Measurements from ENCODE around the gene ATOH8. TPM values are rescaled to one million over a fixed set of nuclear protein-coding genes. Genes with fewer than 3 reads are reported as not detected.

ATOH8 gene
- total and polyA plus RNA-seq, 4 experiments from 2014 or later, result not detected

DNA sequence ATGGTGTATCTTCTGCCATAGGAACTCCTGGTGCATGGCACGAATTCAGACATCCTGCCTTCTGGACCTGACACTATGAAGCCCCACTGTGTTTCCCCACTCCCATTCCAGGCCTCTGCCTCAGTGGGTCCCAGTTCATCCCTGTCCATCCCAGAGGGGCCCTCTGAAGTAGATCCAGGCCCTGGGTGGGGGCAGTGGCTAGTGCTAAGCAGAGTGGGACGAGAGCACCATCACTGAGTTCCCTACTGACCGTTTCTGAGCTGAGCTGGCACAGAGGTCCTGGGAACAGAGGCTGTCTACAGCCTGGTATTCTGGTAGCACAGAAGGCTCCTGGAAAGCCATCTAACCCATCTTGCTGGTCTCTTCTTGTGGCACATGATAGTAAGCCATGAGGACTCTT lies 54.0 kb downstream of the ATOH8 start:
- no peak overlapping the region for H3K27ac ChIP-seq (ENCODE audit: low read depth, low read length)
- no peaks in the 10 kb centered on the region for H3K27me3 ChIP-seq (ENCODE audit: insufficient read depth, low read length)
- H3K4me1 ChIP-seq (ENCODE audit: insufficient read depth, low read length), result peaks cover 8% of the 10 kb centered on the region
- H3K4me3 ChIP-seq (ENCODE audit: low read length in 2 of 2), result no peak overlapping the region
- peak overlapping the region in 1 of 7 donors; percentile 30 for H3K27ac Mint-ChIP-seq
- no peaks in the 10 kb centered on the region for H3K36me3 Mint-ChIP-seq
- H3K36me3 ChIP-seq (ENCODE audit: insufficient read depth, low read length), result no peaks in the 10 kb centered on the region
- H3K9me3 Mint-ChIP-seq, result no peaks in the 10 kb centered on the region
- DNase-seq, result no peak
- ChIA-PET POLR2A (ENCODE audit: partially characterized antibody) (no interaction called here), CTCF (ENCODE audit: partially characterized antibody) (interaction anchor here (1.2 kb wide), 1 partner anchor 58 kb away, joined by 3 read pairs; no protein-coding TSS in a partner anchor)
- no peak overlapping the region for H3K4me3 Mint-ChIP-seq
- H3K27me3 Mint-ChIP-seq, result peaks cover 1 to 3% of the 10 kb centered on the region in 2 donors
- H3K9me3 ChIP-seq (ENCODE audit: control insufficient read depth in 1 of 2, low read length in 2 of 2), result no peaks in the 10 kb centered on the region
- H3K4me1 Mint-ChIP-seq, result peaks cover 5 to 13% (median 8%) of the 10 kb centered on the region in 4 donors
- intact Hi-C loops (cut with micrococcal nuclease), result no loop called here

DNA sequence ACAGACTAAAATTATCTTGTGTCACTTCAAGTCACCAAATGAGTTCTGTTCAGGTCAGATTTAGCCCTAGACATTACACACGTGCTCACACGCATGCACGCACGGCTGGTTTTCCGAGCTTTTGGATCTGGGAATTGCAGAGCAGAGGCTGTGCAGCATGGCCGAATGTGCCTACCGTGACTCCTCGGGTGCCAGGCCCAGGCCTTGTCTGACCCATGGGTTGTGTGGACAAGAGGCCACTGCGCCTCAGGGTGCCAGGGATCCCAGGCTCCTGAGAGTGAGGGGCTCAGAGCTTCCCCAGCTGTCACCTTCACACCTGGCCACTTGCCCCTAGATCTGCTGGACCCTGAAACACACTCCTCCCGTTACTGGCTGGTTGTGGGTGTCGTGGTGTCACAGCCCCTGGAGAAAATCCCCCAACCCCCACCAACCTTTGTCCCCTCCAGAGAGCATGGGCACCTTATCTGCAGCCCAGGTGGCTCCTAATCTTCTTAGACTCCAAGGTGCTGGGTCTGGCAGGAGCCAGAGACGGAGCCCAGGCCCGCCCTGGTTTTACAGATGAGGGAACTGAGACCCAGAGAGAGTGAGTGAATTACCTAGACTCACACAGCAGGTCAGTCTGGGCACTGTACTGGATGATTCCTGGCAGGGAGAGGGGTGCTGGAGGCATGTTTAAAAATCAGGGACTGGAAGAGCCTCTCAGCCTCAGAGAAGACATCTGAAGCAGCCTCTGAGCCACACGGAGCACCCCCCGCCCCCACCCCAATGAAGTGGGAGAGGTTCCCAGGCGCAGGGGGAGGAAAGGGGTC lies 56.8 kb downstream of the ATOH8 start:
- H3K27me3 Mint-ChIP-seq, result peaks cover 3 to 10% of the 10 kb centered on the region in 2 donors
- H3K36me3 ChIP-seq (ENCODE audit: insufficient read depth, low read length), result no peaks in the 10 kb centered on the region
- POLR2A ChIA-PET (ENCODE audit: partially characterized antibody), result no interaction called here
- H3K36me3 Mint-ChIP-seq, result no peaks in the 10 kb centered on the region
- no peak overlapping the region for H3K27ac ChIP-seq (ENCODE audit: low read depth, low read length)
- no peak overlapping the region for H3K27ac Mint-ChIP-seq
- H3K9me3 Mint-ChIP-seq, result no peaks in the 10 kb centered on the region
- H3K27me3 ChIP-seq (ENCODE audit: insufficient read depth, low read length), result no peaks in the 10 kb centered on the region
- H3K4me1 Mint-ChIP-seq, result peaks cover 0 to 2% (median 0%) of the 10 kb centered on the region in 4 donors
- H3K9me3 ChIP-seq (ENCODE audit: control insufficient read depth in 1 of 2, low read length in 2 of 2), result no peaks in the 10 kb centered on the region
- H3K4me3 ChIP-seq (ENCODE audit: low read length in 2 of 2), result no peak overlapping the region
- H3K4me3 Mint-ChIP-seq, result no peak overlapping the region
- no peak for DNase-seq
- intact Hi-C loops (cut with micrococcal nuclease), result no loop called here
- CTCF ChIA-PET (ENCODE audit: partially characterized antibody), result interaction anchor here (2.4 kb wide), 1 partner anchor 81 kb away, joined by 17 read pairs; no protein-coding TSS in a partner anchor
- no peaks in the 10 kb centered on the region for H3K4me1 ChIP-seq (ENCODE audit: insufficient read depth, low read length)

DNA sequence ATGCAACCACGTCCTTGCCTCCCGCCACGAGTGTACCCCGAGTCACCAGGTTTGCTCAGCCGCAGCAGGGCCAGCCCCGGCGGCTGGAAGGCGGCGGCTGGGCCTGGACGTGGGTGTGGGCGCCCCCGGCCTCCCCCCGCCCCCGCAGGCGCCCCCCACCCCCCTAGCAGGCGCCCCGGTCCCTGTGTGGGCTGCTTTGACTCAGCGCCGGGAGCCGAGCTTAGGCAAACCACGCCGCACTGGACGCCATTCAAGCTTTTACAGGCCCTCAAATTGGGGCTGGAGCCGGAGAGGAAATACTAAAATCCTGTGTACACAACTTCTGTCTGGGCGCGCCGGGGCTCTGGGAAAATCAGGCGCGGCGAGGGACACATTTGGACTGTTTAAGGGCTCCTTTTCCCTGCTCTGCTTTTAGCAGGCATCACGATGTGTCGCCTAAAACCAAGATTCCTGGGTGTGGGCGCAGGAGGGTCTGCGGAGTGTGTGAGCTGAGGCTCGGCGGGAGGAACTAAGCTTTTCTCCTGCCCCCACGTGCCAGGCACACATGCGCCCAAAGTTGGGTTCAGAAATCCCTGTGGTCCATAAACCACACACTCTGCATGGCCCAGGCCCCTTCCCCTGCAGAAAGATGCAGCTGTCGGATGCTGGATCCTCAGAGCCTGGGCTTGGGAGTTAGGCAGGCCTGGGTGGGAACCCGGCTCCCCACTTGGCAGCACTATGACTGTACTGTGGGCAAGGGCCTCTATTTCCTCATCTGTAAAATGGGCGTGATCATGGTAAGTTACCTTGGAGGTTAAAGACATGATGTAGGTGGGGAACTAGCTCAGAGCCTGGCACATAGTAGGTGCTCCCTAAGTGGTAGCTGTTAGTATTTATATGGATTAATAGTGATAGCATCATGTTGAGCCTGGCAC lies 57.6 kb downstream of the ATOH8 start:
- Mint-ChIP-seq H3K9me3 (no peaks in the 10 kb centered on the region), H3K27me3 (peaks cover 3 to 10% of the 10 kb centered on the region in 2 donors), H3K27ac (no peak overlapping the region), H3K4me3 (no peak overlapping the region), H3K4me1 (peaks cover 0 to 2% (median 0%) of the 10 kb centered on the region in 4 donors), H3K36me3 (no peaks in the 10 kb centered on the region)
- POLR2A ChIA-PET (ENCODE audit: partially characterized antibody), result no interaction called here
- CTCF ChIA-PET (ENCODE audit: partially characterized antibody), result interaction anchor here (1.0 to 25.4 kb wide), 5 partner anchors 9 to 270 kb away, joined by 3 to 548 read pairs (median 17); partner anchors contain the start of gene ATOH8
- Histone ChIP-seq H3K4me1 (ENCODE audit: insufficient read depth, low read length) (no peaks in the 10 kb centered on the region), H3K4me3 (ENCODE audit: low read length in 2 of 2) (no peak overlapping the region), H3K27me3 (ENCODE audit: insufficient read depth, low read length) (no peaks in the 10 kb centered on the region), H3K36me3 (ENCODE audit: insufficient read depth, low read length) (no peaks in the 10 kb centered on the region), H3K9me3 (ENCODE audit: control insufficient read depth in 1 of 2, low read length in 2 of 2) (no peaks in the 10 kb centered on the region), H3K27ac (ENCODE audit: low read depth, low read length) (no peak overlapping the region)
- DNase-seq, result no peak
- intact Hi-C loops (cut with micrococcal nuclease), result no loop called here

DNA sequence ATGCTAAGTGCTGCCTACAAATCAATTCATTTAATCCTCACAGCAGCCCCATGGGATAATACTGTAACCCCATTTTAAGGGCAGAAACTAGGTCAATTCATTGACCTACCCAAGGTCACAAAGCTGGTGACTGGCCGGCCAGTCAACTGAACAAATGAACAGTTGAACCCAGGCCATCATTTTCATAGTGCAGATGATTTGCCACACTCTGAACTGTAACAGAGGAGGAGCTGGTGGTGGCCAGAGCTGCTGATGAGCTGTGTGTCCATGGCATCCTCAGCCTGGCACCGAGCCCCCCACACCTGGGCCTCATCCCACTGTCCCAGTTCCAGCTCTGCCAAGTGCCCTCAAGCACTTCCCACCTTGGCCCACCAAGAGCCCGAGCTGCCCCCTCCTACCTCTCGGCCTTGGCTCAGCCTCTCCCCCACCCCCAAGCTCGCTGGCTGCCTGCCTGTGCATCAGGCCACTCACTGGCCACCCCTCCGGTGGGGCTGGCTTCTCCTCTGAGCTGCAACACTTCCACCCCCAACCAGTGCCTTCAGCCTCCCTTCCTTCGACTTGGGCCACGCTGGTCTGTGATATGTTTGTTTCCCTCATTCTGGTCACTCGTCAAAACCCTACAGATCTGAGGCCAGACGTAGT lies 58.4 kb downstream of the ATOH8 start:
- H3K27me3 Mint-ChIP-seq, result peaks cover 3 to 10% of the 10 kb centered on the region in 2 donors
- POLR2A ChIA-PET (ENCODE audit: partially characterized antibody), result no interaction called here
- no peak overlapping the region for H3K27ac Mint-ChIP-seq
- Histone ChIP-seq H3K9me3 (ENCODE audit: control insufficient read depth in 1 of 2, low read length in 2 of 2) (no peaks in the 10 kb centered on the region), H3K4me1 (ENCODE audit: insufficient read depth, low read length) (no peaks in the 10 kb centered on the region), H3K36me3 (ENCODE audit: insufficient read depth, low read length) (no peaks in the 10 kb centered on the region), H3K27me3 (ENCODE audit: insufficient read depth, low read length) (no peaks in the 10 kb centered on the region), H3K27ac (ENCODE audit: low read depth, low read length) (no peak overlapping the region), H3K4me3 (ENCODE audit: low read length in 2 of 2) (no peak overlapping the region)
- intact Hi-C loops (cut with micrococcal nuclease), result no loop called here
- no peaks in the 10 kb centered on the region for H3K9me3 Mint-ChIP-seq
- H3K36me3 Mint-ChIP-seq, result no peaks in the 10 kb centered on the region
- no peak for DNase-seq
- H3K4me1 Mint-ChIP-seq, result peaks cover 0 to 2% (median 0%) of the 10 kb centered on the region in 4 donors
- no peak overlapping the region for H3K4me3 Mint-ChIP-seq
- CTCF ChIA-PET (ENCODE audit: partially characterized antibody), result interaction anchor here (1.0 to 25.4 kb wide), 5 partner anchors 9 to 269 kb away, joined by 3 to 548 read pairs (median 17); partner anchors contain the start of gene ATOH8

DNA sequence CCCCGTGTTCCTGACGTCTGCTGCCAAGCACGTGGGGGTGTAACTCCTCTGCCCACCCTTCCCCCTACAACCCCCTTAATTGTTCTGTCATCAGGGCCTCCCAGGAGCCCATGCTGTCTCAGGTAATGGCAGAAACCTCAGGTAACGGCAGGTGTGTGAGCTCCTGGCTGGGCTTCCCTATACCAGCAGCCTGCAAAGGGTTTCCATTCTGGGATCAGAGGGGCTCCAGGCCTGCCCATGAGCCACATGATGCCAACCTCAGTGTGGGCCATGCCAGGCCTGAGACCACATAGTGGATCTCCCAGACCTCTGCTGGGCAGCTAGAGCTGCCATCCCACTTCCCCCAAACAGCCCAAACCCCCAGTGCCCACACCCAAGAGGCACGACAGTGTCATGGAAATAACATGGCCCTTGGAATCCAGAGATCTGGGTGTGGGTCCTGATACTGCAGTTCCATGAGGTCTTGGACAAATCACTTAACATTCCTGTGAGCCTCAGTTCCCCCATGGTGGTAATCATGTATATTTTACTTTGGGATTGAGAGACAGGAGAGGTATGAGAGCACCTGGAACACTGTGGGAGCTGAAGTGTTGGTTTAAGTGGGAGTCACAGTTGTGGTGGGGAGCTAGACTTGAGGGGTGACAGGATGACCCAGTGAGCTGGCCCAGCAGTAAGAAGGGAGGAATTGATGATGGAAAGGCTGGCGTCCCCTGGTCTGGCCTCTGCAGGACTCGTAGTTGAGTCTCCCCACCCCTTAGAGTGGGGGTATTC lies 59.6 kb downstream of the ATOH8 start:
- intact Hi-C loops (cut with micrococcal nuclease), result no loop called here
- Mint-ChIP-seq H3K4me3 (no peak overlapping the region), H3K4me1 (peaks cover 0 to 2% (median 0%) of the 10 kb centered on the region in 4 donors), H3K9me3 (no peaks in the 10 kb centered on the region), H3K27me3 (peaks cover 5 to 10% of the 10 kb centered on the region in 2 donors), H3K36me3 (no peaks in the 10 kb centered on the region), H3K27ac (peak overlapping the region in 1 of 7 donors; percentile 22)
- POLR2A ChIA-PET (ENCODE audit: partially characterized antibody), result no interaction called here
- Histone ChIP-seq H3K4me1 (ENCODE audit: insufficient read depth, low read length) (no peaks in the 10 kb centered on the region), H3K27ac (ENCODE audit: low read depth, low read length) (no peak overlapping the region), H3K36me3 (ENCODE audit: insufficient read depth, low read length) (no peaks in the 10 kb centered on the region), H3K27me3 (ENCODE audit: insufficient read depth, low read length) (no peaks in the 10 kb centered on the region), H3K9me3 (ENCODE audit: control insufficient read depth in 1 of 2, low read length in 2 of 2) (no peaks in the 10 kb centered on the region), H3K4me3 (ENCODE audit: low read length in 2 of 2) (no peak overlapping the region)
- no peak for DNase-seq
- CTCF ChIA-PET (ENCODE audit: partially characterized antibody), result interaction anchor here (0.7 to 25.4 kb wide), 18 partner anchors 11 to 357 kb away, joined by 3 to 548 read pairs (median 6); partner anchors contain the start of genes ATOH8 and ST3GAL5

DNA sequence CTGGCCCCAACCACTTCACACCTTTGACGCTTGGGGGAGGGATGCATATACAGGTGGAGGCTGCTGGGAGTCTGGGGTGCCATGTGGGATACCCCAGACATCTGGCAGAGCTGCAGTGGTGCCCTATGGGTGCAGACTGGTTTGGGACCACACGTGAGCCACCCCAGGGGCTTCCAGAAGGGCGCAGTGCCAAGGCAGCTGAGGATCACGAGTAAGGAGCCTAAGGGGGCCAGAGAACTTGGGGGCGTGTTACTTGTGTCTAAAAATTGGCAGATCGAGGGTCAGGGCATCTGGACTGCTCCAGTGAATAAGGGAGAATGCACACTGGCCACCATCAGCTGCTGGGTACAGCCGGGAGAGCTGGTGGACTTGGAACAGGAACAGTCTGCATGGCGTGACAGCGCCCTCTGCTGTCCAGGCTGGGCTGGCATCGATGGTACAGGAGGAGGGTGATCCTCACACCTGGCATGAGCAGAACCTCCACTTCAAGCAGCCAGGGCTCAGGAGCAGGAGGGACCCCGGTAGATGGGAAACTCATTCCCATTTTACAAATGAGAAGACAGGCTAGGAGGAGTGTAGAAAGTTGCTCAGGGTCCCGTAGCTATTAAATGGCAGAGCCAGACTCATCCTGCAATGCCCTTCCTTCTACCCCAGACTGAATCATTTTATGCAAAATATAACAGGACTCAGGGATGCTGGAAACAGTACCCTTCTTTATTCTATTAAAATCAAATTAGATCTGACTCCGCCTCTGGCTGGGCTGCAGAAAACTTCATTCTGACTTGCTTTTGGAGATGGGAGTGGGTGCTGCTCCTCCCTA lies 60.4 kb downstream of the ATOH8 start:
- peak overlapping the region in 2 of 7 donors; percentile 4 to 67 for H3K27ac Mint-ChIP-seq
- Histone ChIP-seq H3K4me1 (ENCODE audit: insufficient read depth, low read length) (no peaks in the 10 kb centered on the region), H3K4me3 (ENCODE audit: low read length in 2 of 2) (no peak overlapping the region), H3K27ac (ENCODE audit: low read depth, low read length) (no peak overlapping the region), H3K9me3 (ENCODE audit: control insufficient read depth in 1 of 2, low read length in 2 of 2) (no peaks in the 10 kb centered on the region), H3K27me3 (ENCODE audit: insufficient read depth, low read length) (no peaks in the 10 kb centered on the region), H3K36me3 (ENCODE audit: insufficient read depth, low read length) (no peaks in the 10 kb centered on the region)
- no peaks in the 10 kb centered on the region for H3K36me3 Mint-ChIP-seq
- ChIA-PET CTCF (ENCODE audit: partially characterized antibody) (interaction anchor here (0.7 to 25.4 kb wide), 19 partner anchors 10 to 356 kb away, joined by 3 to 548 read pairs (median 6); partner anchors contain the start of genes ATOH8 and ST3GAL5), POLR2A (ENCODE audit: partially characterized antibody) (no interaction called here)
- peaks cover 0 to 2% (median 0%) of the 10 kb centered on the region in 4 donors for H3K4me1 Mint-ChIP-seq
- H3K4me3 Mint-ChIP-seq, result no peak overlapping the region
- no peaks in the 10 kb centered on the region for H3K9me3 Mint-ChIP-seq
- intact Hi-C loops (cut with micrococcal nuclease), result loop anchor here (1.0 kb wide), 3 partner anchors 64 to 135 kb away; no protein-coding TSS in a partner anchor
- DNase-seq, result peak; percentile 64 to 75 (median 69)
- peaks cover 6 to 10% of the 10 kb centered on the region in 2 donors for H3K27me3 Mint-ChIP-seq
